ENCODE measurements around the gene GPC6. TPM values are rescaled to one million over a fixed set of nuclear protein-coding genes. Genes with fewer than 3 reads are reported as not detected.

The GPC6 gene
- total and polyA plus RNA-seq, 9 of the 15 experiments (the other 6 are each of a cell fraction or from before 2014, with no cell fraction given) = under 0.01 to 0.20 (median 0.01) TPM; not detected in 4

DNA sequence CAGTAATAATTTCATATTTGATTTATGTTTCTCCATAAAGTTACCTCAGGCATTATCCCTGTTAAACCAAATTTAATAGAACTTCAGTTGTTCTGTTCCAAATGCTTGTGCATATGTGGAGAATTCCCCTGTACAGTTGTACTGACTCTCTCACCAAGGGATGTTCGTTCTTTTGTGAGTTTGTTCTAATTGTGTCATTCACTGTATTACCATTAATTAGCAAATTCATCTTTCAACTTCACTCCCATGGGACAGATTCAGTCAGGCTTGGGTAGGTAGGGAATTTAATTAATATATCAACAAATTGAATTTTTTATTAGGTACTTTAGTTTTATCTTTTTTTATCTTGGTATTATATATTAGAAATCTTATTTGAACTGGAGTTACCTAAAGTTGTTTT, 987.5 kb downstream of the GPC6 start:
- H3K4me2 ChIP-seq (ENCODE audit: insufficient read depth, low read length) = no peak overlapping the region
- no peaks in the 10 kb centered on the region for H4K20me1 ChIP-seq (replicated peaks; ENCODE audit: control insufficient read depth, insufficient read depth, low read length)
- POLR2A ChIA-PET = no interaction called here
- H3K4me1 ChIP-seq (replicated peaks in 1 of 2; ENCODE audit: control insufficient read depth in 2 of 2, insufficient read depth in 2 of 2, low read length in 2 of 2) = no peaks in the 10 kb centered on the region
- intact Hi-C loops (cut with micrococcal nuclease) (no loop called here), in situ Hi-C loops (cut with MboI) (no loop called here)
- no peaks in the 10 kb centered on the region for H3K9me1 ChIP-seq (ENCODE audit: control insufficient read depth, insufficient read depth, low read length)
- 0% methylated on average over 1 of the region's 1 CpG for WGBS (ENCODE audit: insufficient coverage, low coverage, missing lambda C conversion rate)
- FAIRE-seq = no peak
- H3K79me2 ChIP-seq (ENCODE audit: control insufficient read depth, insufficient read depth, low read length) = no peaks in the 10 kb centered on the region
- no peaks in the 10 kb centered on the region for H3K27me3 ChIP-seq (ENCODE audit: control insufficient read depth in 2 of 2, insufficient read depth in 2 of 2, low read length in 2 of 2)
- no peak overlapping the region for H3K27ac ChIP-seq (ENCODE audit: extremely low read depth, low read depth, low read length)
- DNase-seq (ENCODE audit: extremely low read depth in 1 of 4, low spot score in 3 of 4) = no peak
- CTCF ChIA-PET (ENCODE audit: low intra/inter-chr PET ratio) = no interaction called here
- BruUV-seq (replicated peaks) = no TSS peak
- no peak overlapping the region for H3K9ac ChIP-seq (ENCODE audit: insufficient read depth in 1 of 2, low read depth in 2 of 2, low read length in 2 of 2)
- no peak overlapping the region for H3K4me3 ChIP-seq
- TF ChIP-seq CCAR2 (IDR thresholded peaks at IDR 0.05; ENCODE audit: low read depth, low read length) (no peak), ZNF146 (CRISPR knock-in tag; IDR thresholded peaks at IDR 0.05; ENCODE audit: unreplicated experiment) (no peak), MYBL2 (IDR thresholded peaks at IDR 0.05; ENCODE audit: low read depth) (no peak), MYBL2 (CRISPR knock-in tag; IDR thresholded peaks at IDR 0.05; ENCODE audit: borderline replicate concordance) (no peak), GABPB2 (CRISPR knock-in tag; conservative IDR thresholded peaks at IDR 0.05) (no peak), NEUROD1 (IDR thresholded peaks at IDR 0.05; ENCODE audit: borderline replicate concordance, low read depth, low read length, partially characterized antibody) (no peak), TEAD1 (CRISPR knock-in tag; IDR thresholded peaks at IDR 0.05) (no peak), ETV6 (IDR thresholded peaks at IDR 0.05; ENCODE audit: borderline replicate concordance in 1 of 2, low read depth in 2 of 2, low read length in 1 of 2) (no peak), ETV6 (CRISPR knock-in tag; IDR thresholded peaks at IDR 0.05; ENCODE audit: borderline replicate concordance) (no peak), ILK (tag; IDR thresholded peaks at IDR 0.05; ENCODE audit: borderline replicate concordance, low read depth) (no peak), DPF2 (IDR thresholded peaks at IDR 0.05) (no peak), KDM4B (IDR thresholded peaks at IDR 0.05; ENCODE audit: borderline replicate concordance in 2 of 2, low read depth in 1 of 2) (no peak), POLR3A (IDR thresholded peaks at IDR 0.05; ENCODE audit: borderline replicate concordance, extremely low read depth, insufficient read depth, insufficient read length) (no peak), SMARCB1 (IDR thresholded peaks at IDR 0.05; ENCODE audit: insufficient read length, low read depth) (no peak), ZZZ3 (IDR thresholded peaks at IDR 0.05) (no peak)
- TF ChIP-seq, protein P1, sequence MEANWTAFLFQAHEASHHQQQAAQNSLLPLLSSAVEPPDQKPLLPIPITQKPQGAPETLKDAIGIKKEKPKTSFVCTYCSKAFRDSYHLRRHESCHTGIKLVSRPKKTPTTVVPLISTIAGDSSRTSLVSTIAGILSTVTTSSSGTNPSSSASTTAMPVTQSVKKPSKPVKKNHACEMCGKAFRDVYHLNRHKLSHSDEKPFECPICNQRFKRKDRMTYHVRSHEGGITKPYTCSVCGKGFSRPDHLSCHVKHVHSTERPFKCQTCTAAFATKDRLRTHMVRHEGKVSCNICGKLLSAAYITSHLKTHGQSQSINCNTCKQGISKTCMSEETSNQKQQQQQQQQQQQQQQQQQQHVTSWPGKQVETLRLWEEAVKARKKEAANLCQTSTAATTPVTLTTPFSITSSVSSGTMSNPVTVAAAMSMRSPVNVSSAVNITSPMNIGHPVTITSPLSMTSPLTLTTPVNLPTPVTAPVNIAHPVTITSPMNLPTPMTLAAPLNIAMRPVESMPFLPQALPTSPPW (CRISPR knock-in tag; IDR thresholded peaks at IDR 0.05) = no peak
- TF ChIP-seq, protein P2, sequence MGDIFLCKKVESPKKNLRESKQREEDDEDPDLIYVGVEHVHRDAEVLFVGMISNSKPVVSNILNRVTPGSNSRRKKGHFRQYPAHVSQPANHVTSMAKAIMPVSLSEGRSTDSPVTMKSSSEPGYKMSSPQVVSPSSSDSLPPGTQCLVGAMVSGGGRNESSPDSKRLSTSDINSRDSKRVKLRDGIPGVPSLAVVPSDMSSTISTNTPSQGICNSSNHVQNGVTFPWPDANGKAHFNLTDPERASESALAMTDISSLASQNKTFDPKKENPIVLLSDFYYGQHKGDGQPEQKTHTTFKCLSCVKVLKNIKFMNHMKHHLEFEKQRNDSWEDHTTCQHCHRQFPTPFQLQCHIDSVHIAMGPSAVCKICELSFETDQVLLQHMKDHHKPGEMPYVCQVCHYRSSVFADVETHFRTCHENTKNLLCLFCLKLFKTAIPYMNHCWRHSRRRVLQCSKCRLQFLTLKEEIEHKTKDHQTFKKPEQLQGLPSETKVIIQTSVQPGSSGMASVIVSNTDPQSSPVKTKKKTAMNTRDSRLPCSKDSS (IDR thresholded peaks at IDR 0.05; ENCODE audit: low read depth, partially characterized antibody) = no peak
- TF ChIP-seq, protein P3, sequence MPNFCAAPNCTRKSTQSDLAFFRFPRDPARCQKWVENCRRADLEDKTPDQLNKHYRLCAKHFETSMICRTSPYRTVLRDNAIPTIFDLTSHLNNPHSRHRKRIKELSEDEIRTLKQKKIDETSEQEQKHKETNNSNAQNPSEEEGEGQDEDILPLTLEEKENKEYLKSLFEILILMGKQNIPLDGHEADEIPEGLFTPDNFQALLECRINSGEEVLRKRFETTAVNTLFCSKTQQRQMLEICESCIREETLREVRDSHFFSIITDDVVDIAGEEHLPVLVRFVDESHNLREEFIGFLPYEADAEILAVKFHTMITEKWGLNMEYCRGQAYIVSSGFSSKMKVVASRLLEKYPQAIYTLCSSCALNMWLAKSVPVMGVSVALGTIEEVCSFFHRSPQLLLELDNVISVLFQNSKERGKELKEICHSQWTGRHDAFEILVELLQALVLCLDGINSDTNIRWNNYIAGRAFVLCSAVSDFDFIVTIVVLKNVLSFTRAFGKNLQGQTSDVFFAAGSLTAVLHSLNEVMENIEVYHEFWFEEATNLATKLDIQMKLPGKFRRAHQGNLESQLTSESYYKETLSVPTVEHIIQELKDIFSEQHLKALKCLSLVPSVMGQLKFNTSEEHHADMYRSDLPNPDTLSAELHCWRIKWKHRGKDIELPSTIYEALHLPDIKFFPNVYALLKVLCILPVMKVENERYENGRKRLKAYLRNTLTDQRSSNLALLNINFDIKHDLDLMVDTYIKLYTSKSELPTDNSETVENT (CRISPR knock-in tag; IDR thresholded peaks at IDR 0.05) = no peak
- no peaks in the 10 kb centered on the region for H3K36me3 ChIP-seq (ENCODE audit: control insufficient read depth, insufficient read depth, low read length)
- no peaks in the 10 kb centered on the region for H3K9me3 ChIP-seq (replicated peaks; ENCODE audit: control insufficient read depth, insufficient read depth, low read depth, low read length)
- ATAC-seq = no peak
- no peak overlapping the region for H2AFZ ChIP-seq (ENCODE audit: low read depth, low read length)
